ENCODE measurements around the gene TYW1B. TPM values are rescaled to one million over a fixed set of nuclear protein-coding genes. Genes with fewer than 3 reads are reported as not detected.
"Not testable (repeated sequence)": the region's sequence is repeated elsewhere in the genome, so short reads cannot be mapped to it uniquely, and the experiment has no call there.

Gene TYW1B
- total RNA-seq, 1 experiment from 2014 or later, result 1.7 TPM

- BruUV-seq (replicated peaks), result no TSS peak
- intact Hi-C loops (cut with micrococcal nuclease; ENCODE audit: unreplicated experiment), result no loop called here
- H3K27me3 Mint-ChIP-seq (ENCODE audit: unreplicated experiment), result no peaks in the 10 kb centered on the region
These were observed 121.5 kb downstream of the TYW1B start for GRCh38 chr7:72706521-72706920.

DNA sequence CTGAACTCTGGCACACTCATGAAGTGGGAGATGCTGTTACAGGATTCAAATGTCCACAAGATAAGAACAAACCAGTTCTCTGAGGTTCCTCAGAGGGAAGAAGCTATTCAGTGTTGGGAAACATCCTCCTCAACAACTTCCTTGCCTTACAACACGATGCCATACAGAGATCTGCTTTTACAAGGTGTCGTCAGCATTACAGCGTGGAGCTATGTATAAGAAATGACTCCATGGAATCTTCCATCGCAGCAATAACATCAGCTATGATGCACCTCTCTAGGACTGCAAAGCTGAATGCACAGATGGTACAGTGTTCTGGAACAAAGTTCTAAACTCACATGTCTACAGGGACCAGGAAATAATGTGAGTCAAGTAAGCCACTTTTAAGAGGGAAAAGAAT is 122.3 kb downstream of the TYW1B start:
- BruUV-seq (replicated peaks); CTCF ChIA-PET; H3K36me3 Mint-ChIP-seq (ENCODE audit: insufficient read depth, unreplicated experiment); H3K27me3 Mint-ChIP-seq (ENCODE audit: unreplicated experiment); H3K4me3 Mint-ChIP-seq (ENCODE audit: low read depth, unreplicated experiment); DNase-seq; H3K4me1 Mint-ChIP-seq (ENCODE audit: low read depth, unreplicated experiment); H3K27ac Mint-ChIP-seq (ENCODE audit: unreplicated experiment); H3K9me3 Mint-ChIP-seq (ENCODE audit: low read depth, unreplicated experiment); intact Hi-C loops (cut with micrococcal nuclease; ENCODE audit: unreplicated experiment): not testable (repeated sequence)

More at GRCh38 chr7:72706521-72706920, 121.5 kb downstream of the TYW1B start:
- no peak for DNase-seq
- Mint-ChIP-seq H3K36me3 (ENCODE audit: insufficient read depth, unreplicated experiment) (no peaks in the 10 kb centered on the region), H3K27ac (ENCODE audit: unreplicated experiment) (no peak overlapping the region), H3K9me3 (ENCODE audit: low read depth, unreplicated experiment) (no peaks in the 10 kb centered on the region), H3K4me3 (ENCODE audit: low read depth, unreplicated experiment) (no peak overlapping the region), H3K4me1 (ENCODE audit: low read depth, unreplicated experiment) (no peaks in the 10 kb centered on the region)
- TF ChIP-seq, protein P1, sequence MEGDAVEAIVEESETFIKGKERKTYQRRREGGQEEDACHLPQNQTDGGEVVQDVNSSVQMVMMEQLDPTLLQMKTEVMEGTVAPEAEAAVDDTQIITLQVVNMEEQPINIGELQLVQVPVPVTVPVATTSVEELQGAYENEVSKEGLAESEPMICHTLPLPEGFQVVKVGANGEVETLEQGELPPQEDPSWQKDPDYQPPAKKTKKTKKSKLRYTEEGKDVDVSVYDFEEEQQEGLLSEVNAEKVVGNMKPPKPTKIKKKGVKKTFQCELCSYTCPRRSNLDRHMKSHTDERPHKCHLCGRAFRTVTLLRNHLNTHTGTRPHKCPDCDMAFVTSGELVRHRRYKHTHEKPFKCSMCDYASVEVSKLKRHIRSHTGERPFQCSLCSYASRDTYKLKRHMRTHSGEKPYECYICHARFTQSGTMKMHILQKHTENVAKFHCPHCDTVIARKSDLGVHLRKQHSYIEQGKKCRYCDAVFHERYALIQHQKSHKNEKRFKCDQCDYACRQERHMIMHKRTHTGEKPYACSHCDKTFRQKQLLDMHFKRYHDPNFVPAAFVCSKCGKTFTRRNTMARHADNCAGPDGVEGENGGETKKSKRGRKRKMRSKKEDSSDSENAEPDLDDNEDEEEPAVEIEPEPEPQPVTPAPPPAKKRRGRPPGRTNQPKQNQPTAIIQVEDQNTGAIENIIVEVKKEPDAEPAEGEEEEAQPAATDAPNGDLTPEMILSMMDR (IDR thresholded peaks at IDR 0.05; ENCODE audit: unreplicated experiment), result no peak
- CTCF ChIA-PET, result no interaction called here

- TF ChIP-seq, protein P1 (IDR thresholded peaks at IDR 0.05; ENCODE audit: unreplicated experiment), result no peak
- Mint-ChIP-seq H3K36me3 (ENCODE audit: insufficient read depth, unreplicated experiment) (no peaks in the 10 kb centered on the region), H3K27ac (ENCODE audit: unreplicated experiment) (no peak overlapping the region), H3K9me3 (ENCODE audit: low read depth, unreplicated experiment) (no peaks in the 10 kb centered on the region), H3K27me3 (ENCODE audit: unreplicated experiment) (no peaks in the 10 kb centered on the region), H3K4me3 (ENCODE audit: low read depth, unreplicated experiment) (no peak overlapping the region), H3K4me1 (ENCODE audit: low read depth, unreplicated experiment) (no peaks in the 10 kb centered on the region)
- intact Hi-C loops (cut with micrococcal nuclease; ENCODE audit: unreplicated experiment), result no loop called here
- no TSS peak for BruUV-seq (replicated peaks)
- CTCF ChIA-PET, result no interaction called here
- DNase-seq, result no peak
These were observed 123.1 kb downstream of the TYW1B start for GRCh38 chr7:72704894-72705293.

GRCh38 chr7:72700548-72700947 is 127.5 kb downstream of the TYW1B start:
- BruUV-seq (replicated peaks); H3K9me3 Mint-ChIP-seq (ENCODE audit: low read depth, unreplicated experiment); H3K27me3 Mint-ChIP-seq (ENCODE audit: unreplicated experiment); intact Hi-C loops (cut with micrococcal nuclease; ENCODE audit: unreplicated experiment); DNase-seq; H3K27ac Mint-ChIP-seq (ENCODE audit: unreplicated experiment); H3K4me3 Mint-ChIP-seq (ENCODE audit: low read depth, unreplicated experiment); H3K36me3 Mint-ChIP-seq (ENCODE audit: insufficient read depth, unreplicated experiment); H3K4me1 Mint-ChIP-seq (ENCODE audit: low read depth, unreplicated experiment): not testable (repeated sequence)
- CTCF ChIA-PET, result interaction anchor here (0.6 kb wide), 1 partner anchor 380 kb away, joined by 7 read pairs; no protein-coding TSS in a partner anchor

DNA sequence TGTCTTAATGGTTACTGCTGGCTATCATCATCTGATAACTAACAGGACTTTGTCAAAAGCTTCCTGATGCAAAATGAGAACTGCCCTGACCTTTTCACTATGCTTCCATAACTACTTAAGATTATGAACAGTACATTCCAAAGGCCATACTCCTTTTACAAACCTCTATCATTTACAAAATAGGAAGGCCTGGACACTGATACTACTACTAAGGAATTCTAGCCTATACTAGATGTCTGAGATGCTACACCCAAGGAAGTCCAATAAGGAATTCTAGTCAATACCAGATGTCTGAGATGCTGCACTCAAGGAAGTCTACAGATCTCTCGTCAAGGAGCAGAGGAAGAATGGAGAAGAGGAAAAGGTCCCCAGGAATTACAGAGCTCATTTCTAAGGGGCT is 130.9 kb downstream of the TYW1B start:
- H3K27ac Mint-ChIP-seq (ENCODE audit: unreplicated experiment); H3K4me1 Mint-ChIP-seq (ENCODE audit: low read depth, unreplicated experiment); H3K36me3 Mint-ChIP-seq (ENCODE audit: insufficient read depth, unreplicated experiment); H3K9me3 Mint-ChIP-seq (ENCODE audit: low read depth, unreplicated experiment); DNase-seq; intact Hi-C loops (cut with micrococcal nuclease; ENCODE audit: unreplicated experiment); BruUV-seq (replicated peaks); H3K4me3 Mint-ChIP-seq (ENCODE audit: low read depth, unreplicated experiment); CTCF ChIA-PET; H3K27me3 Mint-ChIP-seq (ENCODE audit: unreplicated experiment): not testable (repeated sequence)

DNA sequence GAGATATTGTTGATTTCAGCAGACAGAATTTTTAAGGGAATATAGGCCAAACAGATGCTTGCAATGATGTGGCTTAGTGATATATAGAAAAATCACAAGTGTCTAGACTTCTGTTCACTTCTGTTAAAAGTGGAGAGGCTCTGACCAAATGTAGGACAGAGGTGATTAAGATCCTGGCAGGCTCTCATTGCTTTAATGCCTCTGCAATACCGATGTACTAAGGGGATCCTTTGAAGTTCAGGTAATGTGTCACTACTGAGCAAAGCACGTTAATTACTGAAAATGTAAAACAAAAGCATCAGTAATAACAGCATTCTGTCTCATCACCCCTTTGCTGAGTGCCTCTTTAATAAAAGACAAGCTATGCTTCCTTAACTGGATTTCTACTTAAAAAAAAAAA is 131.4 kb downstream of the TYW1B start:
- intact Hi-C loops (cut with micrococcal nuclease; ENCODE audit: unreplicated experiment); H3K9me3 Mint-ChIP-seq (ENCODE audit: low read depth, unreplicated experiment); H3K4me3 Mint-ChIP-seq (ENCODE audit: low read depth, unreplicated experiment); DNase-seq; CTCF ChIA-PET; BruUV-seq (replicated peaks); H3K4me1 Mint-ChIP-seq (ENCODE audit: low read depth, unreplicated experiment); H3K27ac Mint-ChIP-seq (ENCODE audit: unreplicated experiment); H3K36me3 Mint-ChIP-seq (ENCODE audit: insufficient read depth, unreplicated experiment); H3K27me3 Mint-ChIP-seq (ENCODE audit: unreplicated experiment): not testable (repeated sequence)

GRCh38 chr7:72695482-72695881 is 132.5 kb downstream of the TYW1B start:
- DNase-seq; CTCF ChIA-PET; H3K27me3 Mint-ChIP-seq (ENCODE audit: unreplicated experiment); H3K27ac Mint-ChIP-seq (ENCODE audit: unreplicated experiment); BruUV-seq (replicated peaks); H3K9me3 Mint-ChIP-seq (ENCODE audit: low read depth, unreplicated experiment); H3K4me3 Mint-ChIP-seq (ENCODE audit: low read depth, unreplicated experiment); intact Hi-C loops (cut with micrococcal nuclease; ENCODE audit: unreplicated experiment); H3K4me1 Mint-ChIP-seq (ENCODE audit: low read depth, unreplicated experiment); H3K36me3 Mint-ChIP-seq (ENCODE audit: insufficient read depth, unreplicated experiment): not testable (repeated sequence)

DNA sequence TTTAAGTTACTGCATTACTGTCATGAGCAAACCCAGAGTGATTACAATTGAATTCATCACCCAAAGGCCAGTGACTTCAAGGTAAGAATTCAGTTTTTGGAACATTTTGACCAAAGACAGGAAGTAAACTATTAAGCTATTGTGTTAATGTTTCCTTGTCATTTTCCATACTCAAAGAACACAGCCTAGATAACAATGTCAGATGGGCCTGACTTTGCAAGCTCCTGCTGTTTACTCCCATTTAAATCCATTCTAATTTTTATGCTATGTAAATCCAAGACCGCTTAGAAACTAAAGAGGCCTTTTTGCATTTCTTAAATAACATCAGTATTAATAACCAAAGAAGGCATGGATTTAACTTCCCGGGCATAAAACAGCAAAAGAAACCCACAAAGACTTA is 136.6 kb downstream of the TYW1B start:
- H3K4me1 Mint-ChIP-seq (ENCODE audit: low read depth, unreplicated experiment); H3K9me3 Mint-ChIP-seq (ENCODE audit: low read depth, unreplicated experiment); BruUV-seq (replicated peaks); H3K27me3 Mint-ChIP-seq (ENCODE audit: unreplicated experiment); CTCF ChIA-PET; H3K36me3 Mint-ChIP-seq (ENCODE audit: insufficient read depth, unreplicated experiment); H3K27ac Mint-ChIP-seq (ENCODE audit: unreplicated experiment); H3K4me3 Mint-ChIP-seq (ENCODE audit: low read depth, unreplicated experiment); intact Hi-C loops (cut with micrococcal nuclease; ENCODE audit: unreplicated experiment); DNase-seq: not testable (repeated sequence)

- intact Hi-C loops (cut with micrococcal nuclease; ENCODE audit: unreplicated experiment); H3K27ac Mint-ChIP-seq (ENCODE audit: unreplicated experiment): not testable (repeated sequence)
These were observed 137.8 kb downstream of the TYW1B start for GRCh38 chr7:72690177-72690576.

More at GRCh38 chr7:72690177-72690576, 137.8 kb downstream of the TYW1B start:
- H3K36me3 Mint-ChIP-seq (ENCODE audit: insufficient read depth, unreplicated experiment); H3K9me3 Mint-ChIP-seq (ENCODE audit: low read depth, unreplicated experiment); BruUV-seq (replicated peaks); H3K27me3 Mint-ChIP-seq (ENCODE audit: unreplicated experiment); H3K4me3 Mint-ChIP-seq (ENCODE audit: low read depth, unreplicated experiment); DNase-seq; CTCF ChIA-PET: not testable (repeated sequence)
- H3K4me1 Mint-ChIP-seq (ENCODE audit: low read depth, unreplicated experiment), result peaks cover 12% of the 10 kb centered on the region

All from Calu3 (cell line).